ENCODE results near the gene SPDEF.

DNA sequence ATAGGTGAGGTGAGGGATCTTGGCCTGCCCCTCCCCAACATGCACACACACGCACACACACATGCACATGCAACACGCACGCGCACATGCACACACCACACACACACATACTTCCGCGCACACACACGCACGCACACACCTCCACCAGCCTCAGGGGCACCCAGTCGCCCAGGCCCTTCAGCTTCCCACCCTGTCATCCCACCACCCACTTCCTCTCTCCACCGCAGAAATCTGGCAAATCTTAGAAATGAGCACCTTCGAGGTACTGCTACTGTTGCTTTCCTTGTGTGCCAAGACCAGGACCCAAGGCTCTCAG, 1.2 kb downstream of the SPDEF start:
- no peak for TF ChIP-seq CTCF (IDR thresholded peaks at IDR 0.05)
- TF ChIP-seq POLR2A (IDR thresholded peaks at IDR 0.05), result no peak

All from heart left ventricle (tissue), 13 donors.